NB4 (cell line): Measurements from ENCODE around the gene USP10.

Source experiments
- MYC ChIP-seq: IDR thresholded peaks from 2 replicates; pipeline ENCODE4 v1.6.1; 2011; ENCODE audit warnings: low read depth, low read length
- POLR2A ChIP-seq: IDR thresholded peaks from 2 replicates; pipeline ENCODE4 v1.6.1; 2011; ENCODE audit warnings: mild to moderate bottlenecking; ENCODE audit not compliant: insufficient read length; ENCODE audit errors: extremely low read depth
- TF ChIP-seq, protein P1 (sequence below): IDR thresholded peaks from one replicate; pipeline ENCODE4 v1.5.1; 2012; ENCODE audit warnings: low read depth, low read length
- TF ChIP-seq, protein P2 (sequence below): IDR thresholded peaks from 2 replicates; pipeline ENCODE4 v1.6.1; 2011; ENCODE audit warnings: low read depth, low read length

DNA sequence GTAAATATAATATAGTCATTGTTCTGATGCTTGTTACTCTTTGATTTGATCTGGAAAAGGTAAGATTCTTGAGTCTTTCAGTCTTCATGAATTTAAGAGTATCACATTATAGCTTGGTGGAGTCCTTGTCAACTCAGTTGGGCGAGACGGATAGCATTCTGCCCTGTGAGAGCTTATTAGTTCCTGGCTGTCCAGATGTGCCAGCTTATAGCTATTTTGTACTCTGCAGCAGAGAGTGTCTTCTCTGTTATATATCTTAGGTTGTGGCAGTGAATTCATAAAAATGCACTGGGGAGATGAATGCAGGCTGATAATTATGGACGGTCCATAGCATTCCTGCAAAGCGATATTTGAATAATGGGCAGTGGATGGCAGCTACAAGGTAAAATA is 69.0 kb downstream of the USP10 start:
- TF ChIP-seq POLR2A (no peak), MYC (no peak)
- TF ChIP-seq, protein P1, sequence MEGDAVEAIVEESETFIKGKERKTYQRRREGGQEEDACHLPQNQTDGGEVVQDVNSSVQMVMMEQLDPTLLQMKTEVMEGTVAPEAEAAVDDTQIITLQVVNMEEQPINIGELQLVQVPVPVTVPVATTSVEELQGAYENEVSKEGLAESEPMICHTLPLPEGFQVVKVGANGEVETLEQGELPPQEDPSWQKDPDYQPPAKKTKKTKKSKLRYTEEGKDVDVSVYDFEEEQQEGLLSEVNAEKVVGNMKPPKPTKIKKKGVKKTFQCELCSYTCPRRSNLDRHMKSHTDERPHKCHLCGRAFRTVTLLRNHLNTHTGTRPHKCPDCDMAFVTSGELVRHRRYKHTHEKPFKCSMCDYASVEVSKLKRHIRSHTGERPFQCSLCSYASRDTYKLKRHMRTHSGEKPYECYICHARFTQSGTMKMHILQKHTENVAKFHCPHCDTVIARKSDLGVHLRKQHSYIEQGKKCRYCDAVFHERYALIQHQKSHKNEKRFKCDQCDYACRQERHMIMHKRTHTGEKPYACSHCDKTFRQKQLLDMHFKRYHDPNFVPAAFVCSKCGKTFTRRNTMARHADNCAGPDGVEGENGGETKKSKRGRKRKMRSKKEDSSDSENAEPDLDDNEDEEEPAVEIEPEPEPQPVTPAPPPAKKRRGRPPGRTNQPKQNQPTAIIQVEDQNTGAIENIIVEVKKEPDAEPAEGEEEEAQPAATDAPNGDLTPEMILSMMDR, result no peak
- TF ChIP-seq, protein P2, sequence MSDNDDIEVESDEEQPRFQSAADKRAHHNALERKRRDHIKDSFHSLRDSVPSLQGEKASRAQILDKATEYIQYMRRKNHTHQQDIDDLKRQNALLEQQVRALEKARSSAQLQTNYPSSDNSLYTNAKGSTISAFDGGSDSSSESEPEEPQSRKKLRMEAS, result no peak
